Esophagus muscularis mucosa (tissue), 4 donors: ENCODE measurements around the gene PFKFB1.

ENCODE experiments used
- CTCF ChIP-seq, 3 experiments: fragments of 200-600 bp in 2 of 3; fragments of 450-650 bp in 1 of 3; sonication (generic) in 2 of 3; IDR thresholded peaks; one replicate each; pipeline ENCODE4 v1.5.1; 2017 to 2019; ENCODE audit warnings: antibody characterized with exemption in 3 of 3, mild to moderate bottlenecking in 2 of 3, moderate library complexity in 1 of 3
- EP300 ChIP-seq: sonication (generic); formaldehyde crosslinking; IDR thresholded peaks from one replicate; pipeline ENCODE4 v1.6.1; 2017; ENCODE audit warnings: antibody characterized with exemption
- POLR2A ChIP-seq: fragments of 450-650 bp; IDR thresholded peaks from one replicate; pipeline ENCODE4 v1.6.1; 2017; ENCODE audit warnings: antibody characterized with exemption, moderate library complexity, mild to moderate bottlenecking, low read depth
- POLR2AphosphoS5 ChIP-seq, 2 donors: sonication (generic); formaldehyde crosslinking; IDR thresholded peaks; one replicate each; pipeline ENCODE4 v1.6.1; 2017; ENCODE audit warnings: antibody characterized with exemption in 2 of 2

- no peak for TF ChIP-seq CTCF (IDR thresholded peaks at IDR 0.05)
- TF ChIP-seq POLR2AphosphoS5 (IDR thresholded peaks at IDR 0.05), result no peak
- no peak for TF ChIP-seq EP300
- no peak for TF ChIP-seq POLR2A
These were observed 108.2 kb downstream of the PFKFB1 start for GRCh38 chrX:54885740-54886139.
